PC-3 (cell line): Measurements from ENCODE around the gene PNLIPRP3.

ENCODE experiments used
- EZH2 ChIP-seq: fragments of 300-600 bp; sonication (generic); IDR thresholded peaks from one replicate; pipeline ENCODE4 v1.6.1; 2017; ENCODE audit warnings: antibody characterized with exemption, mild to moderate bottlenecking, low read length; ENCODE audit not compliant: unreplicated experiment
- TF ChIP-seq, protein P1 (sequence below): fragments of 300-600 bp; sonication (generic); conservative IDR thresholded peaks from 2 replicates; pipeline ENCODE4 v1.5.1; 2017; ENCODE audit warnings: antibody characterized with exemption, low read depth, mild to moderate bottlenecking, low read length

DNA sequence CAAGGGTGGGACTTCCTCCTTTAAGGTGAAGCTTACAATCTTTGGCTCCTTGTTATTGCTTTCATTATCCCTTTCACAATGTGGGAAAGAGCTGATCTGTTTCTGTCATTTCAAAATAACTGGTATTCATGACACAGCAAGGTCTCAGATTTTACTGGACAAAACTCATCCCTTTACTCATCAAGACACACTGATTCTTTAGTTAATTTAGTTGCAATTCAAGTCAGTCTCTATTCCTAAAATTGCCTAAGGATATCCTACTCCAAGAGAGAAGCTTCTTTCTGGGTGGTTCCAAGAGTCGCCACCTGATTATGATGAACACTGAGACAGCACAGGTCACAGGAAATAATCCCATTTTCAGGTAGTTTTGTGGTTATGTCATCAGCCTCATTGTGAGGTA is 5.8 kb upstream of the PNLIPRP3 start:
- TF ChIP-seq, protein P1, sequence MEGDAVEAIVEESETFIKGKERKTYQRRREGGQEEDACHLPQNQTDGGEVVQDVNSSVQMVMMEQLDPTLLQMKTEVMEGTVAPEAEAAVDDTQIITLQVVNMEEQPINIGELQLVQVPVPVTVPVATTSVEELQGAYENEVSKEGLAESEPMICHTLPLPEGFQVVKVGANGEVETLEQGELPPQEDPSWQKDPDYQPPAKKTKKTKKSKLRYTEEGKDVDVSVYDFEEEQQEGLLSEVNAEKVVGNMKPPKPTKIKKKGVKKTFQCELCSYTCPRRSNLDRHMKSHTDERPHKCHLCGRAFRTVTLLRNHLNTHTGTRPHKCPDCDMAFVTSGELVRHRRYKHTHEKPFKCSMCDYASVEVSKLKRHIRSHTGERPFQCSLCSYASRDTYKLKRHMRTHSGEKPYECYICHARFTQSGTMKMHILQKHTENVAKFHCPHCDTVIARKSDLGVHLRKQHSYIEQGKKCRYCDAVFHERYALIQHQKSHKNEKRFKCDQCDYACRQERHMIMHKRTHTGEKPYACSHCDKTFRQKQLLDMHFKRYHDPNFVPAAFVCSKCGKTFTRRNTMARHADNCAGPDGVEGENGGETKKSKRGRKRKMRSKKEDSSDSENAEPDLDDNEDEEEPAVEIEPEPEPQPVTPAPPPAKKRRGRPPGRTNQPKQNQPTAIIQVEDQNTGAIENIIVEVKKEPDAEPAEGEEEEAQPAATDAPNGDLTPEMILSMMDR = no peak
- TF ChIP-seq EZH2 = no peak
